HG03139 (cell line): ENCODE results near the gene GNGT1.

Source experiments
- ATAC-seq: cut with Tn5 transposase; IDR thresholded peaks from one replicate; pipeline ENCODE4 v1.9.1; 2021; ENCODE audit not compliant: unreplicated experiment

The GNGT1 gene

GRCh38 chr7:93906267-93906666 is at the start of gene GNGT1:
TSS of gene GNGT1 (plus strand) at chr7:93906567. CDS start at chr7:93906747, 180 bp downstream.
- ATAC-seq = no peak

GRCh38 chr7:93858857-93859256 is 47.5 kb upstream of the GNGT1 start:
- ATAC-seq = no peak

GRCh38 chr7:93860261-93860660 is 46.1 kb upstream of the GNGT1 start:
- no peak for ATAC-seq

GRCh38 chr7:93861325-93861949 is 44.9 kb upstream of the GNGT1 start:
- ATAC-seq = no peak

GRCh38 chr7:93862651-93863050 is 43.7 kb upstream of the GNGT1 start:
- ATAC-seq = no peak

- no peak for ATAC-seq
These were observed 39.5 kb upstream of the GNGT1 start for GRCh38 chr7:93866886-93867285.

GRCh38 chr7:93873998-93874574 is 32.3 kb upstream of the GNGT1 start:
- no peak for ATAC-seq

GRCh38 chr7:93877742-93878141 is 28.6 kb upstream of the GNGT1 start:
- no peak for ATAC-seq

- ATAC-seq = no peak
These were observed 27.0 kb upstream of the GNGT1 start for GRCh38 chr7:93879356-93879755.

GRCh38 chr7:93882468-93882867 is 23.9 kb upstream of the GNGT1 start:
- no peak for ATAC-seq

GRCh38 chr7:93883078-93883916 is 23.1 kb upstream of the GNGT1 start:
- no peak for ATAC-seq

- ATAC-seq = no peak
These were observed 22.4 kb upstream of the GNGT1 start for GRCh38 chr7:93883917-93884345.

GRCh38 chr7:93884541-93884940 is 21.8 kb upstream of the GNGT1 start:
- ATAC-seq = no peak

GRCh38 chr7:93889261-93889660 is 17.1 kb upstream of the GNGT1 start:
- ATAC-seq = no peak

GRCh38 chr7:93890041-93890463 is 16.3 kb upstream of the GNGT1 start:
- no peak for ATAC-seq

- no peak for ATAC-seq
These were observed 15.8 kb upstream of the GNGT1 start, which contains the start of gene TFPI2 for GRCh38 chr7:93890464-93891068. TSS of gene TFPI2 (minus strand) at chr7:93890753. CDS start at chr7:93890678, 75 bp downstream.

- ATAC-seq = no peak
These were observed 11.9 kb upstream of the GNGT1 start for GRCh38 chr7:93894426-93894825.

- ATAC-seq = no peak
These were observed 11.3 kb upstream of the GNGT1 start for GRCh38 chr7:93894966-93895640.

GRCh38 chr7:93895859-93896600 is 10.3 kb upstream of the GNGT1 start:
- ATAC-seq = no peak

- ATAC-seq = no peak
These were observed 8.7 kb upstream of the GNGT1 start for GRCh38 chr7:93897680-93898079.
